Esophagus muscularis mucosa (tissue), 4 donors: ENCODE results near the gene MS4A15. TPM values are rescaled to one million over a fixed set of nuclear protein-coding genes. Genes with fewer than 3 reads are reported as not detected.
"Not testable (repeated sequence)": the region's sequence is repeated elsewhere in the genome, so short reads cannot be mapped to it uniquely, and the experiment has no call there.

Source experiments
- DNase-seq: peaks from one replicate; pipeline ENCODE4 v3.0.0-alpha.2; 2017; ENCODE audit errors: extremely low spot score
- H3K27ac ChIP-seq, 4 donors: fragments of 200-600 bp; sonication (generic); replicated peaks in 1 of 4; 1 replicate in 3 of 4; 2 replicates in 1 of 4; pipeline ENCODE4 v1.5.1; 2016 to 2019; ENCODE audit warnings: mild to moderate bottlenecking in 1 of 4
- H3K27me3 ChIP-seq, 4 donors: fragments of 200-600 bp; sonication (generic); one replicate each; pipeline versions ENCODE4 v1.5.1 to v1.6.0; 2016 to 2019
- H3K36me3 ChIP-seq, 4 donors: fragments of 200-600 bp; sonication (generic); one replicate each; pipeline ENCODE4 v1.5.1; 2016 to 2019
- H3K4me1 ChIP-seq, 4 donors: fragments of 200-600 bp; sonication (generic); one replicate each; pipeline ENCODE4 v1.5.1; 2016 to 2019
- H3K4me3 ChIP-seq, 4 donors: fragments of 200-600 bp; sonication (generic); 1 replicate in 2 of 4; 2 replicates in 2 of 4; pipeline ENCODE4 v1.5.1; 2016 to 2019; ENCODE audit warnings: mild to moderate bottlenecking in 4 of 4, moderate library complexity in 1 of 4
- H3K9me3 ChIP-seq, 4 donors: fragments of 200-600 bp; sonication (generic); 1 replicate in 3 of 4; 2 replicates in 1 of 4; pipeline ENCODE4 v1.5.1; 2016 to 2019
- CTCF ChIP-seq, 3 experiments: fragments of 200-600 bp in 2 of 3; fragments of 450-650 bp in 1 of 3; sonication (generic) in 2 of 3; IDR thresholded peaks; one replicate each; pipeline ENCODE4 v1.5.1; 2017 to 2019; ENCODE audit warnings: antibody characterized with exemption in 3 of 3, mild to moderate bottlenecking in 2 of 3, moderate library complexity in 1 of 3
- EP300 ChIP-seq: sonication (generic); formaldehyde crosslinking; IDR thresholded peaks from one replicate; pipeline ENCODE4 v1.6.1; 2017; ENCODE audit warnings: antibody characterized with exemption
- POLR2A ChIP-seq: fragments of 450-650 bp; IDR thresholded peaks from one replicate; pipeline ENCODE4 v1.6.1; 2017; ENCODE audit warnings: antibody characterized with exemption, moderate library complexity, mild to moderate bottlenecking, low read depth
- POLR2AphosphoS5 ChIP-seq, 2 donors: sonication (generic); formaldehyde crosslinking; IDR thresholded peaks; one replicate each; pipeline ENCODE4 v1.6.1; 2017; ENCODE audit warnings: antibody characterized with exemption in 2 of 2
- WGBS: methylation state at CpG from one replicate; pipeline ENCODE4 v1.1.5; 2018; 5-methylcytosine and 5-hydroxymethylcytosine counted together
- intact Hi-C: fragments of 100-400 bp; cut with DNase I; formaldehyde crosslinking; loops from one replicate; pipeline ENCODE4 v1.15.1; 2023
- total RNA-seq, 4 donors: library from RNA; depleted of rRNA; stranded (reverse); fragments of >200 nt; gene quantifications; one replicate each; pipeline versions ENCODE4 v1.1.0 to v1.2.1, GENCODE V29; 2016

The MS4A15 gene
- total RNA-seq, 4 donors from 2014 or later = 0.40 to 0.52 TPM; not detected in 2

- peaks cover 0 to 30% (median 0%) of the 10 kb centered on the region in 4 donors for H3K27me3 ChIP-seq
- H3K4me1 ChIP-seq = no peaks in the 10 kb centered on the region
- no peaks in the 10 kb centered on the region for H3K36me3 ChIP-seq
- intact Hi-C loops = no loop called here
- H3K27ac ChIP-seq = no peak overlapping the region
- no peak overlapping the region for H3K4me3 ChIP-seq
- no peak for DNase-seq
- no peaks in the 10 kb centered on the region for H3K9me3 ChIP-seq
- WGBS = 71% methylated on average over 8 of the region's 8 CpGs
- TF ChIP-seq CTCF (IDR thresholded peaks at IDR 0.05) = no peak
- TF ChIP-seq POLR2AphosphoS5 (IDR thresholded peaks at IDR 0.05) = no peak
Measured at GRCh38 chr11:60748821-60749220, 7.8 kb upstream of the MS4A15 start.

DNA sequence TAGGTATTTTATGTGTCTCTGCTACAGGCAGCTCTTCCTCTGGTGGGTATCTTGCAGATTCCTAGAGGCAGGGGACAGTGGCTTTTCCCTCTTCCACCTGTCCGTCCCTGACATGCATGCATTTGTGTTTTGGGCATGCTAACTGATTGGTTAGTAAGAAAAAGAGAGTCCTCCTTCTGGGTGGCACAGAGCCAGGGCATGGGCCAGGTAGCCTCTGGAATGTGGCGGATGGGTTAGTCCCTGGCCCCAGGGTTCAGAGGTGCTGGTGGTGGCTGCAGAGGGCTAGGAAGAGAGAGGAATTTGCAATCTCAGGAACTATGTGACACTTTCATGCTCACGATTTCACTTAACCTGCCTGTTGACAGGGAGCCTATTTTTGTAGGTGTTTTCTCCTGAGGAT is 5.8 kb upstream of the MS4A15 start:
- H3K27ac ChIP-seq = no peak overlapping the region
- no peak for TF ChIP-seq POLR2AphosphoS5 (IDR thresholded peaks at IDR 0.05)
- no peak for TF ChIP-seq CTCF (IDR thresholded peaks at IDR 0.05)
- no peak for DNase-seq

DNA sequence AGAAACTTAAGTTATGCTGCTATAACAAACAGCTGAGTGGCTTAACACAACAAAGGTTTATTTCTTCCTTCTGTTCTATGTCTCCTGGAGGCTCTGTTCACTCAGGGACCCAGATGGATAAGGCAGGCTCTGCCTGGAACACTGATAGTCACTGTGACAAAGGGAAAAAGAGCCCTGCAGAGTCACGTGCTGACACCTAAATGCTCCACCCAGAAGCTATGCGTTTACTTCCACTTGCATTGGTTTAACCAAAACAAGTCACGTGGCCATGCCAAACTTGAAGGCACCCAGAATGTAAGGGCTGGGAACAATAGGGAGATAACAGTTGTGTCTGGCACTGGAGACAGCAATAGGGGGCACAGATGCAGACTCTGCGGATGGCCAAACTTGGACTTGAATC is 3.4 kb upstream of the MS4A15 start:
- TF ChIP-seq CTCF (IDR thresholded peaks at IDR 0.05) (no peak), POLR2AphosphoS5 (IDR thresholded peaks at IDR 0.05) (no peak), POLR2A (no peak), EP300 (no peak)
- Histone ChIP-seq H3K27ac (no peak overlapping the region), H3K27me3 (peaks cover 0 to 48% (median 0%) of the 10 kb centered on the region in 4 donors), H3K4me3 (no peak overlapping the region), H3K4me1 (no peaks in the 10 kb centered on the region), H3K9me3 (no peaks in the 10 kb centered on the region), H3K36me3 (no peaks in the 10 kb centered on the region)
- 75% methylated on average over 4 of the region's 4 CpGs for WGBS
- intact Hi-C loops = no loop called here
- DNase-seq = no peak

More for the DNA sequence above, 5.8 kb upstream of the MS4A15 start:
- no peaks in the 10 kb centered on the region for H3K4me1 ChIP-seq
- peaks cover 0 to 36% (median 0%) of the 10 kb centered on the region in 4 donors for H3K27me3 ChIP-seq
- 71% methylated on average over 3 of the region's 3 CpGs for WGBS
- H3K4me3 ChIP-seq = no peak overlapping the region
- H3K36me3 ChIP-seq = no peaks in the 10 kb centered on the region
- intact Hi-C loops = no loop called here
- no peaks in the 10 kb centered on the region for H3K9me3 ChIP-seq

GRCh38 chr11:60754887-60755286 is 1.8 kb upstream of the MS4A15 start:
- H3K27ac ChIP-seq = no peak overlapping the region
- no peaks in the 10 kb centered on the region for H3K4me1 ChIP-seq
- WGBS = 80% methylated on average over 6 of the region's 6 CpGs
- no peaks in the 10 kb centered on the region for H3K36me3 ChIP-seq
- peaks cover 0 to 48% (median 0%) of the 10 kb centered on the region in 4 donors for H3K27me3 ChIP-seq
- TF ChIP-seq EP300 (no peak), CTCF (IDR thresholded peaks at IDR 0.05) (no peak), POLR2A (no peak), POLR2AphosphoS5 (IDR thresholded peaks at IDR 0.05) (no peak)
- H3K9me3 ChIP-seq = no peaks in the 10 kb centered on the region
- intact Hi-C loops = no loop called here
- no peak overlapping the region for H3K4me3 ChIP-seq
- no peak for DNase-seq

DNA sequence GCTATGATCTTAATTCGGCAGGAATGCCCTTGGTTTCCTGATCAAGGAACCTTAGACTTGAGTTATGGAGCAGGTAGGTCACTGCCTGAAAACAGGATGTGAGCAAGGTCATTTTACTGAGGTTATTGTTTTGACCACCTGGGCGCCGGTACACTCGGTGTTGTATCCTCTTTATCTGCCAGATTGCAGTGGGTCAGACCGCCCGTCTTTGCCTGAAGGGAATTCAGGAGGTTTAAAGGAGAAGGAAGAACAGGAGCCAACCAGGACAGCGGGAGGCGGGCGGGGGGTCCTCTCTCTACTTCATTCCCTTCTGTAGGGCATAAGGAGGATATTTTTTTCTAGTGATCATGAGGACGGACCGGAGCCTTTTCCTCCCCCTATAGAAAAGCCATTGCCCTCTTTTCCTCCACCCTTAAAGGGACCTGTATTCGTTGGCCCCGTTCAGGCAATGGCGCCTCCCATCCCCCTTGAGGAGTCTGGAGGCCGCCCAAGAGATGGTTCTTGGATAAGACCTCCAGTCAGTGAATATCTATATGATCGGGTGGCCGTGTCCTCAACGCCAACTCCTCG is 649 bp downstream of the MS4A15 start:
- no peak overlapping the region for H3K27ac ChIP-seq
- H3K27me3 ChIP-seq = peaks cover 0 to 31% (median 0%) of the 10 kb centered on the region in 4 donors
- DNase-seq = no peak
- WGBS = 88% methylated on average over 19 of the region's 19 CpGs
- intact Hi-C loops = no loop called here
- H3K4me3 ChIP-seq = no peak overlapping the region
- H3K36me3 ChIP-seq = no peaks in the 10 kb centered on the region
- H3K4me1 ChIP-seq = no peaks in the 10 kb centered on the region
- no peaks in the 10 kb centered on the region for H3K9me3 ChIP-seq
- no peak for TF ChIP-seq POLR2AphosphoS5 (IDR thresholded peaks at IDR 0.05)

DNA sequence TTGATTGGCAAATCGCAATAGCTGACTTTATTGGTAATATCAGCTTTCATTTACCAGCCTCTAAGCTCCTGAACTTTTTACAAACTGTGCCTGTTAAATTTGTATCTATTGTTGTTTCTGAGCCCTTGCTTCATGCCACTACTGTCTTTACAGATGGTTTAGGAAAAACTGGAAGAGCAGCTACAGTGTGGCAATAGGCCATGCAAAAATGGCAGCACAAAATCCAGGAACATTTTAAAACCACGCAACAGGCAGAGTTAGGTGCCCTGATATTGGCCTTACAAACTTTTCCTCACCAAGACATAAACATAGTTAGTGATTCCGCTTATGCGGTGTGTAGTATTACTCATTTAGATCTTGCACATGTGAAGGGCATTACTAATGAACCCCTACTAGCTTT is 2.0 kb downstream of the MS4A15 start:
- H3K4me1 ChIP-seq, DNase-seq, H3K27ac ChIP-seq, H3K36me3 ChIP-seq, H3K9me3 ChIP-seq, H3K4me3 ChIP-seq, intact Hi-C loops: not testable (repeated sequence)
- 83% methylated on average over 4 of the region's 4 CpGs for whole genome bisulfite sequencing
- peaks cover 0 to 24% (median 0%) of the 10 kb centered on the region in 4 donors for H3K27me3 ChIP-seq

DNA sequence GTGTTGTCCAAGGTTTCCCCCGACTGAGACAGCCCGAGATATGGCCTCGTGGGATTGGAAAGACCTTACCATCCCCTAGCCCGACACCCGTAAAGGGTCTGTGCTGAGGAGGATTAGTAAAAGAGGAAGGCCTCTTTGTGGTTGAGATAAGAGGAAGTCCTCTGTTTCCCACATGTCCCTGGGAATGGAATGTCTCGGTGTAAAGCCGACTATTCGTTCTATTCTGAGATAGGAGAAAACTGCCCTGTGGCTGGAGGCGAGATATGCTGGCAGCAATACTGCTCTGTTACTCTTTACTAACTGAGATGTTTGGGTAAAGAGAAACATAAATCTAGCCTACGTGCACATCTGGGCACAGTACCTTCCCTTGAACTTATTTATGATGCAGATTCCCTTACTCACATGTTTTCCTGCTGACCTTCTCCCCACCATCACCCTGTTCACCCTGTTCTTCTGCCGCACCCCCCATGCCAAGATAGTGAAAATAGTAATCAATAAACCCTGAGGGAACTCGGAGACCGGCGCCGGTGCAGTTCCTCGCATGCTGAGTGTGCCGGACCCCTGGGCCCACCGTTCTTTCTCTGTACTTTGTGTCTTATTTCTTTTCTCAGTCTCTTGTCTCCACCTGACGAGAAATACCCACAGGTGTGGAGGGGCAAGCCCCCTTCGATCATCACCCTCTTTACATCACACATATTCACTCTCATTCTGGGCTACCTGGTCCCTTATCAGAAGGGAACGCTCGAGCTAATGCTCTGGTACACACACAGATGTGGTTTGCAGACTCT is 3.0 kb downstream of the MS4A15 start:
- H3K9me3 ChIP-seq, H3K4me1 ChIP-seq, H3K27ac ChIP-seq, intact Hi-C loops, H3K4me3 ChIP-seq, DNase-seq, H3K36me3 ChIP-seq: not testable (repeated sequence)
- peaks cover 0 to 20% (median 0%) of the 10 kb centered on the region in 4 donors for H3K27me3 ChIP-seq
- 84% methylated on average over 22 of the region's 22 CpGs for WGBS
